Measurements from ENCODE around the gene PIGQ. TPM values are rescaled to one million over a fixed set of nuclear protein-coding genes. Genes with fewer than 3 reads are reported as not detected.
A peak's percentile ranks its signal among the peaks of the same experiment; 100 is the strongest.

PIGQ gene
- total RNA-seq, 1 donor from 2014 or later = 46.6 TPM

GRCh38 chr16:580141-580945 lies 10.6 kb downstream of the PIGQ start:
- DNase-seq (ENCODE audit: low spot score) (no peak), ATAC-seq (no peak)
- intact Hi-C loops (cut with DNase I) = loop anchor here (10.0 kb wide), 1 partner anchor 74 kb away; no protein-coding TSS in a partner anchor

GRCh38 chr16:580946-581498 lies 11.3 kb downstream of the PIGQ start:
- intact Hi-C loops (cut with DNase I) = loop anchor here (10.0 kb wide), 1 partner anchor 74 kb away; no protein-coding TSS in a partner anchor
- ATAC-seq (no peak), DNase-seq (ENCODE audit: low spot score) (no peak)

DNA sequence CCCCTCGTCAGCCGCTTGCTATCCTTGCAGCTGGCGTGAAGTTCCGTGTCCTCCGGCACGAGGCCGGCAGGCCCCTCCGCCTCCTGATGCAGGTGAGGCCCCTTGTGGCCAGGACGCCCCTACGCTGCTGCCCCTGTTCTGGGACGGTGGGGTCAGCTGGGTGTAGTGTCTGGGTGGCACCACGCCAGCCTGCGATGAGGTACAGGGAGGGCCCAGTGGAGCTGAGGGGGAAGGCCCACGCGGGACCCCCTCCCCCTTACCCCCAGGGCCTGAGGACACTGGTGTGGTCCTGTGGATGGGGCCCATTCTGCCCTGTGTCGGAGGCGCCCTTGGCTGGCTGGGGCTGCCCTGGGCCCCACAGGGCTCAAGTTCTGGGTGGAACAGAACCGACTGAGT lies 12.4 kb downstream of the PIGQ start:
- ATAC-seq = no peak
- intact Hi-C loops (cut with DNase I) = loop anchor here (10.0 kb wide), 1 partner anchor 73 kb away; no protein-coding TSS in a partner anchor

GRCh38 chr16:582614-583331 lies 13.0 kb downstream of the PIGQ start:
- intact Hi-C loops (cut with DNase I) = loop anchor here (10.0 kb wide), 1 partner anchor 72 kb away; no protein-coding TSS in a partner anchor
- no peak for ATAC-seq
- no peak for DNase-seq (ENCODE audit: low spot score)

More for the DNA sequence above, 12.4 kb downstream of the PIGQ start:
- no peak for DNase-seq (ENCODE audit: low spot score)

- no peak for DNase-seq (ENCODE audit: low spot score)
- intact Hi-C loops (cut with DNase I) = loop anchor here (10.0 kb wide), 1 partner anchor 71 kb away; no protein-coding TSS in a partner anchor
- no peak for ATAC-seq
Observed at GRCh38 chr16:583470-583814, 13.7 kb downstream of the PIGQ start.

DNA sequence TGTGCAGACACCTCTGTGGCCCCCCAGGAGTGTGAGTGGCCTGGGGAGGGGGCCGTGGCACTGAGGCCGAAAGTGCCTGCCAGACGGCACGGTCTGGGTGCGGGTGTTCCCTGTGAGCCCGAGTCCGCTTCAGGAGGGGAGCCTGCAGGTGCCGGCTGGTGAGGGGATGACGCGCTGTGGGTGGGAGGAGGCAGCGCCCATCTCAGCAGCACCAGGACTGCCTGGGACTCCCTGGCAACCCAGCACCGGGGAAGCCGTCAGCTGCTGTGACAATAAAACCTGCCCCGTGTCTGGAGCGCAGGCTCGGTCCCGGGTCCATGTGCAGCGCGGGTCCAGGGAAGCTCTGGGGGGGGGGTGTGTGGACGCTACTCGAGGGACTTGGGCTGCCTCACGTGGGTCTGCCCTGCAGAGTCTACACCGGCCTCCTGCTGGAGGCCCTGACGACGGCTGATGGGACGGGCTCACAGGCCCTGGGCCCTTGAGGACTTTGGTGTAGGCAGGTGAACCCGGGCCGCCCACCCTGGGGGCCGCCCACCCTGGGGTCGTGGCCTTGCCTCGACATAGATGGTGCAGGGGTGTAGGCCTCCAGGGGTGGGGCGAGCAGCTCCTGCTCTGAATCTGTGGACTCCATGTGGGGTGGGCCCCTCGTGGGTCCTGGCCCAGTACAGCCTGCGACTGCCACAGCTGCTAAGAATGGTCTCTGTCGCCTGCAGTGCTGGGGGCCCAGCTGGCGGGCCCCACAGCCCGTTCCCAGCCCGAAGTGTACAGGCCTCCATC lies 14.2 kb downstream of the PIGQ start:
- DNase-seq (ENCODE audit: low spot score) (no peak), ATAC-seq (no peak)
- intact Hi-C loops (cut with DNase I) = loop anchor here (10.0 kb wide), 1 partner anchor 71 kb away; no protein-coding TSS in a partner anchor

GRCh38 chr16:585351-585750 lies 15.6 kb downstream of the PIGQ start:
- DNase-seq (ENCODE audit: low spot score) (no peak), ATAC-seq (no peak)
- intact Hi-C loops (cut with DNase I) = loop anchor here (10.0 kb wide), 1 partner anchor 69 kb away; no protein-coding TSS in a partner anchor

DNA sequence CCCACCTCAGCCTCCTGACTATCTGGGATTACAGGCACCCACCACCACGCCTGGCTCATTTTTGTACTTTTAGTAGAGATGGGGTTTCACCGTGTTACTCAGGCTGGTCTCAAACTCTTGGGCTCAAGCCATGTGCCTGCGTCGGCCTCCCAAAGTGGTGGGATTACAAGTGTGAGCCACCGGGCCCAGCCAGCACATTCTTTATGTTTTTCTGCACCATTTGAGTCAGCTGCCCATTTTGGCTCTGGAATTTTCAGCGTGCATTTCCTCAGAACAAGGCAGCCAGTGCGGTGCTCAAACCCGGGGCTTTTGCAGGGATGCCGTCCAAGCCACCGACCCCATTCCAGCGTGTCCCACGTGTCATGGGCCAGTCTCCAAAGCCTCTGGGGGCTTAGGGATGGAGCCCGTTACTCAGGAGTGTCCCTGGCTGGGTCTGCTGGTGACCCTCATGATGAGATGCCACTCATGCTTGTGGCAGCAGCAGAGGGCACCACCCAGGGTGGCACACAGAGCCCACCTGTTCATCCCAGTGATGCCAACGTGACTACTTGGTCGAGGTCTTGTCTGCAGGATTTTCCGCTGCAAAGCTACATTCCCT lies 16.4 kb downstream of the PIGQ start:
- ATAC-seq = no peak
- intact Hi-C loops (cut with DNase I) = loop anchor here (10.0 kb wide), 1 partner anchor 69 kb away; no protein-coding TSS in a partner anchor
- DNase-seq (ENCODE audit: low spot score) = no peak

GRCh38 chr16:586645-587590 lies 17.1 kb downstream of the PIGQ start:
- ATAC-seq = no peak
- intact Hi-C loops (cut with DNase I) = loop anchor here (10.0 kb wide), 1 partner anchor 68 kb away; no protein-coding TSS in a partner anchor
- no peak for DNase-seq (ENCODE audit: low spot score)

GRCh38 chr16:588639-588888 lies 18.8 kb downstream of the PIGQ start:
- intact Hi-C loops (cut with DNase I) = loop anchor here (10.0 kb wide), 1 partner anchor 66 kb away; no protein-coding TSS in a partner anchor
- ATAC-seq = no peak
- peak; percentile 68 for DNase-seq (ENCODE audit: low spot score)

DNA sequence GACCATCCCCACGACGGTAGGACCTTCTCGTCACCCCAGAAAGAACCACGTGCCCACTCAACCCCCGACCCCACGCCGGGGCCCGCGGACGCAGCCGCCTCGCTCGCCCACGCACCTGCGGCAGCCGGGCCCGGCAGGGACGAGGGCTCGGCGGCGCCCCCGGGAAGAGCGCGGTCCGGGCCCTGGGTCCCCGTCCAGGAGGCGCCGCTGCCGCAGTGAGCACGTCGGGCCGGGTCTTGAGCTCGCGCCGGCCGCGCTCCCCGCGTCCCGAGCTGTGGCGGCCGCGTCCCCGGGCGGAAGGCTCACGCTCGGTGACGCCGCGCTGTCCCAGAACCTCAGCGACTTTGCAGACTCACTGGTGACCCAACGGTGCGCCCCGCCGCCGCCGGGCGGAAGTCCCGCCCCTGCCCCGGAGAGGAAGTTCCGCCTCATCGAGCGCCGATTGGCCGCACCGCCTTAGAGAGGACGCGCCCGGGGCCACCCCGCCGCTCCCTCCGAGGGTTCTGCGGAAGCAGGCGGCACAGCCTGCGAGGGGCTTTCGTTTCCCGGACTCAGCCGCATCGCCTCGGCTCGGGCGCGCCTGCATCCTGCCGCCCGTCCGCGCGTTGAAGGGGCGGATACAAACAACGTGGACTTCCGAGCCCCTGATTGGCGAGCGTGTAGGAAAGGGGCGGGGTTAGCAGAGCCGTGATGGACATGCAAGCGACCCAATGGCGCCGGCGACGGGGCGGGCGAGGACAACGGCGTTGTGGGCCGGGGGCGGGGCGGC lies 19.3 kb downstream of the PIGQ start:
- peak; percentile 94 for ATAC-seq
- peak; percentile 99 for DNase-seq (ENCODE audit: low spot score)
- intact Hi-C loops (cut with DNase I) = loop anchor here (10.0 kb wide), 1 partner anchor 66 kb away; no protein-coding TSS in a partner anchor

- intact Hi-C loops (cut with DNase I) = loop anchor here (10.0 kb wide), 1 partner anchor 65 kb away; no protein-coding TSS in a partner anchor
- peak; percentile 100 for DNase-seq (ENCODE audit: low spot score)
- ATAC-seq = peak; percentile 97
Observed at GRCh38 chr16:589658-590187, 20.0 kb downstream of the PIGQ start, which contains the start of gene RAB40C. Gene RAB40C, plus strand, starts transcription at chr16:590066. Its CDS starts 226 bp downstream, at chr16:590292.

DNA sequence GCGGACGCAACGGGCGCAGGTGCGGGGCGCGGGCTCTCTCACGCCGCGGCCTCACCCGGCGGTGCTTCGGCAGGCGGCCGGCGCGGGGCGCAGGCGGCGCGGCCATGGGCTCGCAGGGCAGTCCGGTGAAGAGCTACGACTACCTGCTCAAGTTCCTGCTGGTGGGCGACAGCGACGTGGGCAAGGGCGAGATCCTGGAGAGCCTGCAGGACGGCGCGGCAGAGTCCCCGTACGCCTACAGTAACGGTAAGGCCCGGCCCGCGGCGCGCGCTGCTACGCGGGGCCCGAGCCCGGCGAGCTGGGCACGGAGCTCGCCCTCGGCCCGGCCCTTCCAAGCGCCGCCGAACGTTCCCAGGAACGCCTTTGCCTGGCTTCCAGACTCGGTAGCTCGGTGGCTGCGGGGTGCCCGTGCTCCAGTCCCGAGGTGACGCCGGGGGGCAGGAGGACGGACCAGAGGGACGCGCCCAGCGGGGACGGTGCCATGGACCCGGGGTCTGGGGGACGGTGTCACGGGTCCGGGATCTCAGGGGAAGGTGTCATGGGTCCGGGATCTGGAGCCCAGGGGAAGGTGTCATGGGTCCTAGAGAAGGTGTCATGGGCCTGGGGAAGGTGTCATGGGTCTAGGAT lies 20.5 kb downstream of the PIGQ start:
- intact Hi-C loops (cut with DNase I) = no loop called here
- ATAC-seq (no peak), DNase-seq (ENCODE audit: low spot score) (peak; percentile 75)

GRCh38 chr16:590815-591200 lies 21.0 kb downstream of the PIGQ start:
- intact Hi-C loops (cut with DNase I) = no loop called here
- no peak for DNase-seq (ENCODE audit: low spot score)
- no peak for ATAC-seq

- DNase-seq (ENCODE audit: low spot score) (no peak), ATAC-seq (no peak)
- intact Hi-C loops (cut with DNase I) = no loop called here
Observed at GRCh38 chr16:591231-591630, 21.5 kb downstream of the PIGQ start.
